Lower leg skin (tissue), 3 donors: ENCODE results near the gene CRX.

Experiments
- CTCF ChIP-seq, 3 donors: fragments of 450-650 bp; IDR thresholded peaks; one replicate each; pipeline ENCODE4 v1.5.1; 2016; ENCODE audit warnings: antibody characterized with exemption in 3 of 3, mild to moderate bottlenecking in 3 of 3, moderate library complexity in 2 of 3
- POLR2A ChIP-seq, 2 donors: fragments of 450-650 bp; IDR thresholded peaks; one replicate each; pipeline ENCODE4 v1.6.1; 2016 to 2017; ENCODE audit warnings: antibody characterized with exemption in 2 of 2, mild to moderate bottlenecking in 1 of 2, moderate library complexity in 1 of 2

DNA sequence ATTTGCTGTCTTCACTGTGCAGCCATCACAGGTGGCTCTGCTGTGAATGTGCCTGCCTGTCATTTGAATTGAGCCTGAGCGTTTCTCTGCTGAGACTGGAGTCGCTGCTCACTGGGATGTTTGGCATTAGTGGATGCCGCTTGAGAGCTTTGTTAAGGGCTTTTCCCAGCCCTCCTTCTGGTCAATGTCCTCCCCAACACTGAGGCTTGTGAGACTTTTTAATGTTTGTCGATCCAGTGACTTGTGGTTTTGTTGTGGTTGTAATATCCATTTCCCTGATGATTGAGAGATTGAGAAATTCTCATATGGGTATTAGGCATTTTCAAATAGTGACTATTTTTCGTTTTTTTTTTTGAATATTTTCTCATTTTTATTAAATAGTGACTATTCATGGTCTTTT is 39.9 kb downstream of the CRX start:
- TF ChIP-seq CTCF (IDR thresholded peaks at IDR 0.05) (no peak), POLR2A (IDR thresholded peaks at IDR 0.05) (no peak)
